ENCODE data around the gene FAM110D.

Gene FAM110D

GRCh38 chr1:26130695-26131094 lies 28.2 kb upstream of the FAM110D start:
- no peak for DNase-seq

- no peak for DNase-seq
Measured at GRCh38 chr1:26132128-26132833, 26.6 kb upstream of the FAM110D start.

GRCh38 chr1:26132834-26133167 lies 26.1 kb upstream of the FAM110D start:
- no peak for DNase-seq

GRCh38 chr1:26134466-26134865 lies 24.4 kb upstream of the FAM110D start:
- no peak for DNase-seq

DNA sequence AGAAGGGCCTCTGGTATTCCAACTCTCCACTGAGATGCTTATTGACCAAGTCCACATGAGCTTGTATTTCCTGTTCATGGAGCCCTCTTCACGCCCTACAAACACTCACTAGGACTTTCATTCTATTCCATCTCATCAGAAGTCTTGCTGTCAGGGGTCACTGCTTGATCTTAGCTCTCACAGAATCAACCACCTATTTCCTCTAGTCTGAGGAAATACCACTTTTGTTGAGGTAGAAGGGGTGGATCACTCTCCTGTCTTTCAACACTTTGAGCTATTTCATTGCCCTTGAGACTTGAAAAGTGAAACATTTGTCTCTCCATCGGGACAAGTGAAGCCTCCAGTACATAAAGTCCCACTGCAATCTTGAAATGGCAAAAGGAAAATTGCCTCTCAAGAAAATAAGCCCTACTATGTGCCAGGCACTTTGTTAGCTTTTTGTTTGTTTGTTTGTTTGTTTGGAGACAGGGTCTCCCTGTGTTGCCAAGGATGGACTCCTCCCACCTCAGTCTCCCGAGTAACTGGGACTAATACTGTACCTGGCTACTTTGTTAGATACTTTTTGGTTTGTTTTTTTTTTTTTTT lies 19.8 kb upstream of the FAM110D start:
- no peak for DNase-seq

GRCh38 chr1:26142159-26142558 lies 16.7 kb upstream of the FAM110D start:
- DNase-seq: no peak

GRCh38 chr1:26145041-26145959 lies 13.6 kb upstream of the FAM110D start:
- DNase-seq: peak; percentile 59

- no peak for DNase-seq
Measured at GRCh38 chr1:26145960-26146294, 13.0 kb upstream of the FAM110D start.

DNA sequence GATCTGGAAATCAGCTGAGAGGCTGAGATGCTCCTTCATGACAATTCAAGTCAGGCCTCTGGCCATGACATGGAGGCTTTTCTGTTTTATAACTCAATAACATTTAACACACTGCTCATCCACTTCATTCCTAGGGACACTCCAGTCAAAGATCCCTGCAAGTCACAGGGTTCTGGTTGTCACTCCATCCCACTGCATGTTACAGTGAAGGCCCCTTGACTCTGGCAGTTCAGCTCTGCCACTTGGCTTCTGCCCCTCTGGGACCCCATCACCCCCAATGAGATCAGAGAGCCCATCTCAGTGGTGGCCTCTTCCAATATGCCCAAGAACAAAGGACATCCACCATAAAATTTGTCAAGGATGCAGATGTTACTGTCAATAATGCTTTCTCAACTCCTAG lies 10.0 kb upstream of the FAM110D start:
- DNase-seq: no peak

DNA sequence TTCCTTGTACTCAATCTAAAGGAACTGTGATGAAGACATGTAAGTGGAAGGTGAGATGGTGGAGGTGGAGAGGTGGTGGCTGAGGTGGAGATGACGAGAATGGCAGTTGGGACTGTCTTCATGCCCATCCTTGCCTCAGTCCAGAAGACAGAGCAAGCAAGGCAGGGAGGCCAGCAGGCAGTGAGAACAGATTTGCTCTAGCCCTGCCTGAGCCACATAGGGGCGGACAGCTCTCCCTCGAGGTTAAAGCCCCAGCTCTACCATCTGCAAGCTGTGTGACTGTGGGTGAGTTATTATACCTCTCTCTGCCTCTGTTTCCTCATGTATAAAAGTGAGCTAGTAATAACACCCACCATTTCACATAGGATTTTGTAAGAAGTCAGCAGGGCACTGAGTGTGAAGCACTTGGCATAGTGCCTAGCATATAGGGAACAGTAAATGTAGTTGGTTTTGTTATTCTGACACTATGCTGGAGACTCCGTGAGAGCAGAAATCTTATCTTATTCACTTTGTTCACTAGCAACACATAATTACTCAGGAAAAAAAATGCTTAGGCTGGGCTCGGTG lies 4.8 kb upstream of the FAM110D start:
- DNase-seq: no peak

- DNase-seq: no peak
Measured at GRCh38 chr1:26154750-26155149, 4.1 kb upstream of the FAM110D start.

- DNase-seq: no peak
Measured at GRCh38 chr1:26155370-26156284, 3.3 kb upstream of the FAM110D start.

- DNase-seq: no peak
Measured at GRCh38 chr1:26156285-26157038, 2.4 kb upstream of the FAM110D start.

DNA sequence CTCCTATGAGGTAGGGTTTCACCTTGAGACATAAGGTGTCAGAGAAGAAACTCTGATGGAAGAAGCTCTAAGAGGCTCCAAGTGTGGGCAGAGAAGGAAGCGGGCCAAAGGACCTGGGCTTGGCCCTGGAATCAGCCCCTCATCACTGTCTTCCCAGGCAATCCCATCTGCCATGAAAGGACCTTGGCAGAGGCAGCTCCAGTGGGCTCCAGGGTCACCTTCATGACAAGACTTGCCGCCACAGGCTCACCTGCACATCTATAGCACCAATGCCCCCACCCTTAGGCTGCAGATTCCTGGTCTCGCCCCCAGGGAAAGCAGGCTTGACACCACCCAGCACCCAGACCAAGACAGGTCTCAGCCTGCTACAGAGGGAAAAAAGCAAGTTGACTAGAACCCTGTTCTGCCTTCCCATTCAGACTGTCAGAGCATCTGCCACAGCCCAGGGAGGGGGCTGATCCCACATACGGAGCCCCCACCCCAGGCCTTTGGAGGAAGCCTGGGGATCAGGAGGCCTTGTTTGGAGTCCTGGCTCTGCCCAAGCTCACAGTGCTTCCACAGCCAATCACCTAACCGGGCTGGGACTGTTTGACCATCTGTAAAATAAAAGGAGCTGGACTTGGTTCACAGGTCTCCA lies 490 bp upstream of the FAM110D start:
- DNase-seq: no peak

DNA sequence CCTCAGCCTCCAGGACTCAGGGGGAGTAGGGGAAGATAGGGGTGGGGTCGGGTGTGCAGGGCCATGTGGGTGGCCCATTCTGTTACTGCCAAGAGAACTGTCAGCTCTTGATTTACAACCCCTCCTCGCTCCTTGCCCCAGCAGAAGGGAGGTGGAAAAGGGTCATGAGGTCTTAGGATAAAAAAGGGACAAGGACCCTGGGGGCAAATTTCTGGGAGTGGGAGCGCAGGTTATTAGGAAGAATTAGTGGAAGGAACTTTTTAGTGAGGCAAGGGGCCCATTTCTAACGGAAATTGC lies 812 bp downstream of the FAM110D start:
- DNase-seq: no peak

DNA sequence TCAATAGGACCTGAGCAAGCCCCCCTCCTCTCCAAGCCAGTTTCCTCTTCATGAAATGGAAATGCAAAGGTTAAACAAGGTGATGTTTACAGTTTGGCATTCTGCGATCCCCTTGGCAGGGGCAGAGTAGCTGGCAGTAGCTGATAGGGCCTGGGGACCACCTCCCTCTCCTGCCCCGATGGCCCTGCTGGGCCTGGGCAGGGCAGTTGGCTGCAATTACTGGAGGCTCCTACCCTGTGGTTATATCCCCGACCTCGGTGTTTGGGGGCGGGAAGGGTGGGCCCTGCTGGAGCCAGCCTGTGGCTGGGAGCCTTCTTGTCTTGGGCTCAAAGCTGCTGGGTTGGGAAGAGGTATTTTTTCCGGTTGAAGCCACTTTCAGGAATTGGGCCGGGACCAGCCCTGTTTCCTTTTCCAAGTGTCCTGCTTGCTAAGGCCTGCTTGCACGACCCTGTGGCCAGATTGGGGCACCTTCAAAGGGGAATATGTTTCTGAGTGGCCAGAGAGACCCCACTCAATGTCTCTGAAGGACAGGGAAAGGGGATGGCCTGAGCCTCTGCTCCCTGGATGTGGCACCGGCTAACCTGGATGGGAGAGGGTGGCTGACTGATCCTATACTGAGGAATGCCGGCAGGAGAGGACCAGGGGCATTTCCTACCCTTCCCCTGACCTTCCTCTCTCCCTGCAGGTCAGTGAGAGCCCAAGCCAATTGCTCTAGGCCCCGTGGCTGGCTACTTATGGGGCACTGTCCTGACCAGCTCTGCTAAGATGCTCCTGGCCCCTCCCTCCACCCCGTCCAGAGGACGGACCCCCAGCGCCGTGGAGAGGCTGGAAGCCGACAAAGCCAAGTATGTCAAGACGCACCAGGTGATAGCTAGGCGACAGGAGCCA lies 1.9 kb downstream of the FAM110D start:
- DNase-seq: no peak

DNA sequence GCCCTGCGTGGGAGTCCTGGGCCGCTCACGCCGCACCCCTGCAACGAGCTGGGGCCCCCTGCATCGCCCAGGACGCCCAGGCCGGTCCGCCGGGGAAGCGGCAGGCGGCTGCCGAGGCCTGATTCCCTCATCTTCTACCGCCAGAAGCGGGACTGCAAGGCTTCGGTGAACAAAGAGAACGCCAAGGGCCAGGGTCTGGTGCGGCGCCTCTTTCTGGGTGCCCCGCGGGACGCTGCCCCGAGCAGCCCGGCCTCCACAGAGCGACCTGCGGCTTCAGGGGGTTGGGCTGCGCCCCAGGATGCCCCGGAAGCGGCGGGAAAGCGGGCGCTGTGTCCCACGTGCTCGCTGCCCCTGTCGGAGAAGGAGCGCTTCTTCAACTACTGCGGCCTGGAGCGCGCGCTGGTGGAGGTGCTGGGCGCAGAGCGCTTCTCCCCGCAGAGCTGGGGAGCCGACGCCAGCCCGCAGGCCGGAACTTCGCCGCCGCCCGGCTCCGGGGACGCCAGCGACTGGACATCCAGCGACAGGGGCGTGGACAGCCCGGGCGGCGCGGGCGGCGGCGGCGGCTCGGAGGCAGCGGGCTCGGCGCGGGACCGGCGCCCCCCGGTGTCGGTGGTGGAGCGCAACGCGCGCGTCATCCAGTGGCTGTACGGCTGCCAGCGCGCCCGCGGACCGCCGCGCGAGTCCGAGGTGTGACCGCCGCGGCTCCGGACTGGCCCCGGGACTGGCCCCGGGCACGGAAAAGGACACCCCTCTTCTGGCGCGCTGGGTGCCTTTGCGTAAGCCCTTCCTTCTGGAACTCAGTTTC lies 2.7 kb downstream of the FAM110D start:
- no peak for DNase-seq

- DNase-seq: no peak
Measured at GRCh38 chr1:26162220-26162709, 3.4 kb downstream of the FAM110D start.

- DNase-seq: no peak
Measured at GRCh38 chr1:26163684-26164035, 4.8 kb downstream of the FAM110D start.

Data from NCI-H226 (cell line).